HEK293 (cell line): ENCODE data around the gene MITF.

Experiments
- CTCF ChIA-PET: fragments of 350-600 bp; formaldehyde crosslinking; extraction: SDS; loops from one replicate; lab custom pipeline; 2021; ENCODE audit warnings: antibody characterized with exemption; lab: Yijun Ruan, JAX
- POLR2A ChIA-PET: fragments of 300-600 bp; formaldehyde crosslinking; extraction: SDS; loops from one replicate; lab custom pipeline; 2020; ENCODE audit warnings: antibody characterized with exemption, inconsistent platforms; lab: Yijun Ruan, JAX
- H3K27ac ChIP-seq: fragments of 200-500 bp; sonication (Bioruptor generic); 2 replicates; pipeline ENCODE4 v1.5.1; 2014; ENCODE audit warnings: low read depth, low read length, control low read depth, inconsistent platforms; ENCODE audit errors: extremely low read depth
- H3K36me3 ChIP-seq, 2 experiments: fragments of 200-500 bp in 1 of 2; sonication (Bioruptor generic) in 1 of 2; 1 replicate in 1 of 2; 2 replicates in 1 of 2; pipeline ENCODE4 v1.5.1; 2014 to 2017; ENCODE audit warnings: inconsistent platforms in 2 of 2, low read length in 2 of 2; ENCODE audit not compliant: control insufficient read depth in 2 of 2, insufficient read depth in 1 of 2
- H3K4me1 ChIP-seq: fragments of 200-500 bp; sonication (Bioruptor generic); 2 replicates; pipeline ENCODE4 v1.5.1; 2014; ENCODE audit warnings: mild to moderate bottlenecking, low read length, inconsistent platforms; ENCODE audit not compliant: control insufficient read depth, insufficient read depth
- H3K4me3 ChIP-seq: 2 replicates; pipeline ENCODE4 v1.5.1; 2011; ENCODE audit warnings: low read depth, mild to moderate bottlenecking, control low read depth, low read length, moderate library complexity
- H3K9me3 ChIP-seq: fragments of 200-500 bp; sonication (Bioruptor generic); 2 replicates; pipeline ENCODE4 v1.5.1; 2014; ENCODE audit warnings: low read depth, low read length, inconsistent platforms; ENCODE audit not compliant: control insufficient read depth, insufficient read depth
- AEBP2 ChIP-seq: fragments of 450-650 bp; formaldehyde crosslinking; IDR thresholded peaks from 2 replicates; pipeline ENCODE4 v1.5.1; 2016; ENCODE audit warnings: missing biosample characterization, missing genetic modification characterization, borderline replicate concordance
- GLI4 ChIP-seq: fragments of 450-650 bp; formaldehyde crosslinking; IDR thresholded peaks from 2 replicates; pipeline ENCODE4 v1.5.1; 2016; ENCODE audit warnings: missing biosample characterization, missing genetic modification characterization
- GLIS2 ChIP-seq: fragments of 450-650 bp; formaldehyde crosslinking; IDR thresholded peaks from 2 replicates; pipeline ENCODE4 v1.5.1; 2016; ENCODE audit warnings: missing biosample characterization, missing genetic modification characterization
- HOXC10 ChIP-seq: sonication (generic); formaldehyde crosslinking; IDR thresholded peaks from 2 replicates; pipeline ENCODE4 v1.8.1; 2023; ENCODE audit warnings: mild to moderate bottlenecking, missing genetic modification reagents
- PATZ1 ChIP-seq: fragments of 450-650 bp; formaldehyde crosslinking; IDR thresholded peaks from 2 replicates; pipeline ENCODE4 v1.5.1; 2016; ENCODE audit warnings: missing biosample characterization, missing genetic modification characterization
- PBX3 ChIP-seq: sonication (generic); formaldehyde crosslinking; IDR thresholded peaks from 2 replicates; pipeline ENCODE4 v1.8.1; 2022; ENCODE audit warnings: mild to moderate bottlenecking, moderate library complexity, missing genetic modification reagents
- PRDM4 ChIP-seq: fragments of 450-650 bp; formaldehyde crosslinking; IDR thresholded peaks from 2 replicates; pipeline ENCODE4 v1.5.1; 2017; ENCODE audit warnings: missing biosample characterization, missing genetic modification characterization
- ZBTB17 ChIP-seq: fragments of 450-650 bp; formaldehyde crosslinking; IDR thresholded peaks from 2 replicates; pipeline ENCODE4 v1.5.1; 2016; ENCODE audit warnings: missing biosample characterization, missing genetic modification characterization
- ZBTB26 ChIP-seq: fragments of 450-650 bp; formaldehyde crosslinking; optimal IDR thresholded peaks from 2 replicates; pipeline ENCODE3; 2016; ENCODE audit warnings: missing biosample characterization, mild to moderate bottlenecking, missing genetic modification characterization
- ZFP3 ChIP-seq: fragments of 450-650 bp; formaldehyde crosslinking; IDR thresholded peaks from 2 replicates; pipeline ENCODE4 v1.5.1; 2016; ENCODE audit warnings: low read depth, missing biosample characterization, missing genetic modification characterization
- ZNF132 ChIP-seq: fragments of 450-650 bp; formaldehyde crosslinking; IDR thresholded peaks from 2 replicates; pipeline ENCODE4 v1.5.1; 2017; ENCODE audit warnings: missing biosample characterization, missing genetic modification characterization, borderline replicate concordance
- ZNF18 ChIP-seq: fragments of 450-650 bp; formaldehyde crosslinking; IDR thresholded peaks from 2 replicates; pipeline ENCODE4 v1.5.1; 2016; ENCODE audit warnings: missing biosample characterization, missing genetic modification characterization
- ZNF280C ChIP-seq: fragments of 450-650 bp; formaldehyde crosslinking; IDR thresholded peaks from 2 replicates; pipeline ENCODE4 v1.5.1; 2016; ENCODE audit warnings: missing biosample characterization, missing genetic modification characterization
- ZNF416 ChIP-seq: fragments of 450-650 bp; formaldehyde crosslinking; IDR thresholded peaks from 2 replicates; pipeline ENCODE4 v1.5.1; 2016; ENCODE audit warnings: missing biosample characterization, missing genetic modification characterization
- ZNF488 ChIP-seq: fragments of 450-650 bp; formaldehyde crosslinking; IDR thresholded peaks from 2 replicates; pipeline ENCODE4 v1.5.1; 2016; ENCODE audit warnings: missing biosample characterization, missing genetic modification characterization
- ZSCAN16 ChIP-seq: fragments of 450-650 bp; formaldehyde crosslinking; IDR thresholded peaks from 2 replicates; pipeline ENCODE4 v1.5.1; 2016; ENCODE audit warnings: missing biosample characterization, missing genetic modification characterization
- ZSCAN23 ChIP-seq: fragments of 450-650 bp; formaldehyde crosslinking; IDR thresholded peaks from 2 replicates; pipeline ENCODE4 v1.5.1; 2016; ENCODE audit warnings: missing biosample characterization, missing genetic modification characterization

MITF gene

GRCh38 chr3:70000563-70001081 is 261.4 kb downstream of the MITF start:
- CTCF ChIA-PET = no interaction called here
- TF ChIP-seq ZNF416 (no peak), ZSCAN23 (tag by site-specific recombination) (no peak), HOXC10 (CRISPR knock-in tag) (no peak), ZNF280C (no peak), ZFP3 (no peak), ZBTB26 (tag by site-specific recombination) (no peak), PATZ1 (tag by site-specific recombination) (no peak), PRDM4 (tag by site-specific recombination) (no peak)
- TF ChIP-seq, all 188 proteins: peak for 0
- Histone ChIP-seq H3K27ac (no peak overlapping the region), H3K36me3 (no peaks in the 10 kb centered on the region), H3K4me3 (no peak overlapping the region), H3K9me3 (no peaks in the 10 kb centered on the region), H3K4me1 (no peaks in the 10 kb centered on the region; the same call in 1 of the 2 replicates)
- POLR2A ChIA-PET = no interaction called here

GRCh38 chr3:70003119-70003518 is 263.9 kb downstream of the MITF start:
- H3K36me3 ChIP-seq = no peaks in the 10 kb centered on the region
- no peaks in the 10 kb centered on the region for H3K4me1 ChIP-seq
- CTCF ChIA-PET = interaction anchor here (0.6 kb wide), 1 partner anchor 49 kb away, joined by 3 read pairs; no protein-coding TSS in a partner anchor
- TF ChIP-seq ZNF488 (tag by site-specific recombination) (no peak), AEBP2 (tag by site-specific recombination) (no peak), ZNF132 (tag by site-specific recombination) (no peak), ZBTB17 (no peak), GLIS2 (tag by site-specific recombination) (no peak), ZNF18 (tag by site-specific recombination) (no peak), PBX3 (CRISPR knock-in tag) (no peak), ZSCAN16 (tag by site-specific recombination) (no peak), ZNF416 (no peak), GLI4 (no peak)
- POLR2A ChIA-PET = no interaction called here
- H3K27ac ChIP-seq = no peak overlapping the region
- no peaks in the 10 kb centered on the region for H3K9me3 ChIP-seq
- no peak overlapping the region for H3K4me3 ChIP-seq
